ENCODE measurements around the gene GOLGA8O. TPM values are rescaled to one million over a fixed set of nuclear protein-coding genes. Genes with fewer than 3 reads are reported as not detected.
A peak's percentile ranks its signal among the peaks of the same experiment; 100 is the strongest.
"Not testable (repeated sequence)": the region's sequence is repeated elsewhere in the genome, so short reads cannot be mapped to it uniquely, and the experiment has no call there.

Gene GOLGA8O, protein sequence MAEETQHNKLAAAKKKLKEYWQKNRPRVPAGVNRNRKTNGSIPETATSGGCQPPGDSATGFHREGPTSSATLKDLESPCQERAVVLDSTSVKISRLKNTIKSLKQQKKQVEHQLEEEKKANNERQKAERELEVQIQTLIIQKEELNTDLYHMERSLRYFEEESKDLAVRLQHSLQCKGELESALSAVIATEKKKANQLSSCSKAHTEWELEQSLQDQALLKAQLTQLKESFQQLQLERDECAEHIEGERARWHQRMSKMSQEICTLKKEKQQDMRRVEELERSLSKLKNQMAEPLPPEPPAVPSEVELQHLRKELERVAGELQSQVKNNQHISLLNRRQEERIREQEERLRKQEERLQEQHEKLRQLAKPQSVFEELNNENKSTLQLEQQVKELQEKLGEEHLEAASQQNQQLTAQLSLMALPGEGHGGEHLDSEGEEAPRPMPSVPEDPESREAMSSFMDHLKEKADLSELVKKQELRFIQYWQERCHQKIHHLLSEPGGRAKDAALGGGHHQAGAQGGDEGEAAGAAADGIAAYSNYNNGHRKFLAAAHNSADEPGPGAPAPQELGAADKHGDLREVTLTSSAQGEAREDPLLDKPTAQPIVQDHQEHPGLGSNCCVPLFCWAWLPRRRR
- under 0.01 TPM in 1 of 2 replicates, not detected in the other for total RNA-seq

DNA sequence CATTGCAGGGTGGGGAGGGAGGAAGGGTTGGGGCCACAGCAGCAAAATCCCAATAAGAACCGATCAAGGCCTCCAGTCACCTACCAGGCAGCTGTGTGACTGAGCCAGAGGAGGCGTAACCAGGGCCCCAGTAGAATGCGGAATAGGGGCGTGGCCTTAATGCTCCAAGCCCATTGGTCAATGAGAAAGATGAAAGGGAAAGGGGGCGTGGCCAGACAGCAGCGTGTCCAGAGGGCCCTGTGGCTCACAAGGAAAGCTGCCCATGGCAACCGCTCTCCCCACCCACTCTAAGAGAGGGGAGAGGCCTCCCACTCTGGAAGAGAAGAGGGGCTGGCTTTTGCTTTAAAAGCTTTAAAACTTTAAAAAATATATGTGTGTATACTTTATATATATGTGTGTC is at the start of gene GOLGA8O:
TSS of gene GOLGA8O (minus strand) at position 101 of the 400 bp plus-strand sequence. CDS start at position 3, 98 bp downstream.
- not testable (repeated sequence) for DNase-seq (ENCODE audit: low read depth in 2 of 2)

DNA sequence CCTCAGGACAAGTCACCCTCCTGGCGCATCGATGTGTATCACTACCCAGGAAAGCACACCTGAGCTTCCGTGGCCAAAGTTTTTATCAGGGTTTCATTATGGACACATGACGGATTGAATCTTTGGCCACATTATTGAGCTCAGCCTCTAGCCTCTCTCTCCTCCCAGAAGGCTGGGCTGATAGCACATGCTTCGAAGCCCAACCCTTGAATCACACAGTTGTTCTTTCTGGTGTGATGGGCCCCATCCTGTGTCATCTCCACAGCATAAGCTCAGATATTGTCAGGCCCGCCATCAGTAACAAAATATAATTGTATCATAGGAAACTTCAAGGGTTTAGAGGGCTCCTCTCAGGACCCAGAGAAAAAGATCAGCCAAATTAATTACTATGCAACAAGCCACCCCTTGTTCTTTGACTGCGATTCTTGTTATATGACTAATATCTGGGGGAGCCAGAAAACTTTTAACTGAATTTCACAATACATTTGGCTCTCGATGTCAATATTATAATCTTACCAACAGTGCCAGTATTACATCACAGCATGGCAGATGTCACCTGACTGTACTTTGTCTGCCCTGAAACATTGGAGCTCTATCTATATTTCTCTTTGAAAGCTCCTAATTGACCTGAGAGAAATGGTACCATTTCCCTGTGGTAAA is 48.8 kb upstream of the GOLGA8O start:
- not testable (repeated sequence) for DNase-seq (ENCODE audit: low read depth in 2 of 2)

DNA sequence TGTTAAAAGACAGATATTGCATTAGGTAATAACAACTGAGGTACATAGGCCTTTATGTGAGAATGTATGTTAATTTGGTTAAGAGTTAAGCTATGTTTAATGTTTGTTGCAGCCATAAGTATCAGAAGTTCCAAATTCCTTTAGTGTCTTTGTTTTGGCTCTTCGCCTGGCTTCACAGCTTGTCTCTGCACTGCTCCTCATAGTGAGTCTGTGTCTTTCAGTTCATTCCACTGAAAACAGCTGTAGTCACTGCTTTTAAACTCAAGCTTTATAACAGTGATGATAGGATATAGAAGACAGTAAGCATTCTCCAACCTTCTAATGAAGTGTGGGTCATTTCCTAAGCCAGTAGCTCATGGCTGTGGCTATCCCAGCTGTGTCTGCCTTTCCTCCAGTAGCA is 47.5 kb upstream of the GOLGA8O start:
- DNase-seq (ENCODE audit: low read depth in 2 of 2) = not testable (repeated sequence)

DNA sequence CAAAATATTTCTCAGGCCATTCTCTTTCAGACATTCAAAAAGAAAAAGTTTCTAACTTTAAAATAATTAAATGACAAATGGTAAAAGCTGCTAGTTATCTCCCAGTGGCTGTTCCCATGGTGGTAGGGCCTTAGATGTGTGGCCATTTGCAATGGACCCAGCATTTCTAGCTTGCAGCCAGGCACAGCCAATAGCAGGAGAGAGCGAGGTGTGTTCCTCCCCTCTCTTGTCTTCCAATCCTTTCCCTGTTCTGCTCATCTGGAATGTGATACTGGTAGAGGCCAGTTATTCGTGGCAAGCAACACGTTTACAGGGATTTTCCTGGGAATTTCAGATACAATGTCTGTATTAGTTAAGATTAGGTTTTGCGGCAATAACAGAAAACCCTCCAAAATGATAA is 37.3 kb upstream of the GOLGA8O start:
- DNase-seq (ENCODE audit: low read depth in 2 of 2) = not testable (repeated sequence)

DNA sequence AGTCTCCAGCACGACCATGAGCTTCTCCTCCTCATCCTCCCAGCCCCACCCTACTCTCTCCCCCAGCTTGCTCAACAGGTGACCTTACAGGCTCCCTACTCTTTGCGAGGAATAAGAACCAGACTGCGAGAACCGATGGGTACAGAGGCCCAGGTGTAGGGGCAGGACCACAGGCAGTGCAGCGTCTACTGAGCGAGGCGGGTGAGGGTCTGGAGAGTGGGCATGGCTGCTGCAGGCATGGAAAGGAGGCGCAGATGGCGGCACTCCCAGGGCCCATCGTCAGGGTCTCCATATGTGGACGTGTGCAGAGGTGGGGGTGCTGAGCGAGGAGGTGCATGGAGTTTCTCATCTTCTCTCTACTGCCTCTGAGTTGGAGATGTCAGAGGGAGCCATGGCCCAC is 31.0 kb upstream of the GOLGA8O start:
- DNase-seq (ENCODE audit: low read depth in 2 of 2) = not testable (repeated sequence)

DNA sequence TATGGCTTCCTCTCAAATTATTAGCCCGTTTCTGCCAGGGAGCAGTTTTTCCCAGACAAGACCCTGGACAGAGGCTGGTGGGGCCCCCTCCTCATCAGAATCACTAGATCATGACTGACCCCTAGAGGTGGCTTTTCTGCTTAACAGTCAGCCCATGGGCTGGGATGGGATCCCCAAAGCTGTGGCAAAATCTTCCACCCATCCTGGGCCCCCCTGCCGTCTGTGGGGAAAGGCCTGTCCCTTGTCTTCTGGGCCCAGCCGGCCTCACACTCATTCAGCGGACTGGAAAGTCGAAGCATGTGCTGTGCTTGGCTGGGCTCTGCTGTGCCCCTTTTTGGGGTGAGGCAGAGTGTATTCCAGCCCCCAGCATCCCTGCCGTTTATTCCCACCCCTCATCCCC is 27.9 kb upstream of the GOLGA8O start:
- DNase-seq (ENCODE audit: low read depth in 2 of 2) = peak in 1 of 2 donors; percentile 0

DNA sequence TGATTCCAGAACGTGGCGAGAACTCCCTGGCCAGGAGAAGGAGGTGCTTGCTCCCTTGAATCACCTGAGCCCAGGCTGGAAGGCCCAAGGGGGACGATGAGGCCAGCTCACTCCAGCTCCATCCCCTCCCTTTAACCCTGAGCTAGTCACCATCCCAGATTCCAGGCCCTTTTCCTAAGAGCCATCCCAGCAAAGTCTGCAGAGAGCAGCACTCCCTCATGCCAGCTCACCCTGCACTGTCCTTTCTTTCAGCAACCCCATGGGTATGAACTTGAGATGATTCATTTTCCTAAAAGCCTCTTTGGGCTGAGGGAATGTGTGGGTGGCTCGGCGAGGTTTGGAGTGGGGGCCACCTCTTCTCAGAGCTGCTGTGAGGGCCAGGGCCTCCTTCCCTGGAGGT is 26.2 kb upstream of the GOLGA8O start:
- DNase-seq (ENCODE audit: low read depth in 2 of 2) = not testable (repeated sequence)

DNA sequence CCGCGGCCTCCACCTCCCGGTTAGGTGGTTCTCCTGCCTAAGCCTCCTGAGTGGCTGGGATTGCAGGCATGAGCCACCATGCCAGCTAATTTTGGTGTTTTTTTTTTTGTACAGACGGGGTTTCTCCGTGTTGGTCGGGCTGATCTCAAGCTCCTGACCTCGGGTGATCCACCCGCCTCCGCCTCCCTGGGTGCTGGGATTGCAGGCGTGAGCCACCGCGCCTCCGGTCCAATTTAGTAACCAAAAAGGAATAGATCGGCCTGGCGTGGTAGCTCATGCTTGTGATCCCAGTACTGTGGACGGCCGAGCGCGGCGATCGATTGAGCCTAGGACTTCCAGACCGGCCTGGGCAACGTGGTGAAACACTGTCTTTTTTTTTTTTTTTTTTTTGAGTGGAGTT is 12.6 kb upstream of the GOLGA8O start:
- DNase-seq (ENCODE audit: low read depth in 2 of 2) = not testable (repeated sequence)

DNA sequence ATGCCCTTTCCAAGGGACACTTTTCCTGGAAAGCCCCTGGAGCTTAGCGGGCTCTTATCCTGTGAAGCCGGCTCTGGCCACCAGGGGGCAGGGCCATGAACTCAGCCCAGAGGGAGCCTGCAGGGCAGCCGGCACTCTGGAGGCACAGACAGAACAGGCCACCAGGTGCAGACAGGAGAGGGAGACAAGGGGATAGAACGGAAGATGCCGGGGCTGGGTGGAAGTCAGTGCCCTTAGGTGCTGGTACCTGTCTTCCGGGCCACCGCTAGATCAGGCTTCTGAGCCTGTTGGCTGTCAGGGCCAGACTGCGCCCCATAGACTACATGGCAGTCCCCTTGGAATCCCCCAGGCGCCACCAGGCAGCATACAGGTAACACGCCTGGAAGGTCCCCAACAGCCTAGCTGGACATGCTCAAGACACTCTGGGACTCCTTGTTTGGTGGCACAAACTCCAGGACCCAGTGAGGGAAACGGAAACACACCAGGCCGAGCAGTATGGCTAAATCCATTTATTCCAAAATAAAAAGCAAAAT is 14.9 kb downstream of the GOLGA8O start:
- not testable (repeated sequence) for DNase-seq (ENCODE audit: low read depth in 2 of 2)

DNA sequence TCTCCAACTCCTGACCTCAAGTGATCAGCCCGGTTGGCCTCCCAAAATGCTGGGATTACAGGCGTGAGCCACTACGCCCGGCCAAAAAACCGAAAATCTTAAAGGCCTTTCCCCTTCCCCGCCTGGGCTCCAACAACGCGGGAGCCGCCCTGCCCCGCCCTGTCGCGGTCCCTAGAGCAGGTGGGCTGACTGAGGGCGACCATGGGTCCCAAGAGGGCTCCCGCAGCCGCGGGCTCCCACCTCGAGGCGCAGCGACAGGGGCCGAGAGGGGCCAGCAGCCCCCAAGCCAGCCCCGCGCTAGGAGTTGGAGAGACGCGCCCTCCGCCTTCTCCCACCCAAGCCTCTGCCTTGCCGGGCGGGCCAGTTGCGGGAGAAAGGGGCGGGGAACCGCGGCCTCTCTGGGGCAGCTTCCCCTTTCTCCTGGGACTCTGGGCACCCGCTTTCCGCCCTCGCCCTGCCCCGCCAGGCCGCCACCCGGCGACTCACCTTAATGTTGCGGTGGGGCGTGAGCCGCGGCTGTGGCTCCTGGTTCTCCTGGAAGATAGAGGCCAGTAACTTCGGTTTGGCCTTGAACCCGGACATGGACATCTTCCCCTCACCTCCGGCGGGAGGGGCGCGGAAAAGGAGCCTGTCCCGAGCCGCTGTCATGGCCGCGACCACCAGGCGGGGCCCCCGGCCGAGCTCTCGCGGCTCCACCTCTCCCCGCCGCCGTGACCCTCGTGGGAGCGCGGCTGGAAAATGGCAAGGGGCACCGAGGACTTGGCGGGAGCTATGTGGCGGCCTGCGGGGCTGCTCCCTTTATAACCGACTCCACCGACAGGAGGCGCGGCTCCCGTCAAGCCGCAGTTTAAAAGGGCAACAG is 21.1 kb downstream of the GOLGA8O start:
- not testable (repeated sequence) for DNase-seq (ENCODE audit: low read depth in 2 of 2)

DNA sequence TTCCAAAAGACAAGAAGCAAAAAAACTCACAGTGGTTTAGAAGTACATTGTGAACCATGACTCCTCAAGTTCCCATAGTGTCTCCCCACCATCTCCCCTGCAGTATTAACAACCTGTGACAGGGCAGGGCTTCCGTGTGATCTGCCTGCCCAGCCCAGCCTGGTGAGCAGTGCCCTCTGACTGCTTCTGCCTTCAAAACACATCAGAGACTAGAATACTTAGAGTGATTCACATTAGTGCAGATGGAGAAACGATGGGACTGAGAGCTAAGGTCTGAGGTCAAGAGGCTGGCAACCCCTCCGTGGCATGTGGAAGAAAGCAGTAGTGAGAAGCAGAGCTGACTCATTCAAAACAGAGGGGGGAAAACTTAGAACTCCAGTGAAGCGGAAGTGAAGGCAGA is 27.8 kb downstream of the GOLGA8O start:
- not testable (repeated sequence) for DNase-seq (ENCODE audit: low read depth in 2 of 2)

DNA sequence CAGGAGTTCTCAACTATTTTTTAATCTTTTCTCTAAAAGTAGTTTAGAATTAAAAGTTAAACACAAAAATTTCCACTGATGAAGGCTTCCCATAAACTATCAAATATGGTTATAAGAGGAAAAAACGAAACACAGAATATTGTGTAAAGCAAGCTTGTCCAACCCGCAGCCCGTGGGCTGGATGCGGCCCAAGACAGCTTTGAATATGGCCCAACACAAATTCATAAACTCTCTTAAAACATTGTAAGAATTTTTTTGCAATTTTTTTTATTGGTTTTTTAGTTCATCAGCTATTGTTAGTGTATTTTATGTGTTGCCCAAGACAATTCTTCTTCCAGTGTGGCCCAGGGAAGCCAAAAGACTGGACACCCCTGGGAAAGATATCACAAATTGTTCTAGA is 28.9 kb downstream of the GOLGA8O start:
- DNase-seq (ENCODE audit: low read depth in 2 of 2) = not testable (repeated sequence)

DNA sequence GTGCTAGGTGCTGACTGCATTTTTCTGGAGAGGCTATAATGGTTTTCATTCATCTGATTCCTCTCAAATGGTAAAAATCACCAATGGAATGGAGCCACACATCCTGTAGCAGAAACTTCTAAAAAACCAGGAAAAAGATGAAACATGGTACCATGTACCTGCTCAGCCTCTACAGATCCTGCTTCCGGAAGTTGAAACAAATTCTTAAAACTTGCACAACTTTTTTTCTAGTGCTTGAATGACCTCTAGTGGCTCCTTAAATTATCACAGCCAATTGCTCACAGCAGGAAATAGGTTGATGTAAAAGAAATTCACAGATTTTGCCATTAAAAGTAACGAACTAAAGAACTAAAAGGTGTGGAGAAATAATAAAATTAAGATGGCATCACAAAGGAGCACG is 47.5 kb downstream of the GOLGA8O start:
- not testable (repeated sequence) for DNase-seq (ENCODE audit: low read depth in 2 of 2)

DNA sequence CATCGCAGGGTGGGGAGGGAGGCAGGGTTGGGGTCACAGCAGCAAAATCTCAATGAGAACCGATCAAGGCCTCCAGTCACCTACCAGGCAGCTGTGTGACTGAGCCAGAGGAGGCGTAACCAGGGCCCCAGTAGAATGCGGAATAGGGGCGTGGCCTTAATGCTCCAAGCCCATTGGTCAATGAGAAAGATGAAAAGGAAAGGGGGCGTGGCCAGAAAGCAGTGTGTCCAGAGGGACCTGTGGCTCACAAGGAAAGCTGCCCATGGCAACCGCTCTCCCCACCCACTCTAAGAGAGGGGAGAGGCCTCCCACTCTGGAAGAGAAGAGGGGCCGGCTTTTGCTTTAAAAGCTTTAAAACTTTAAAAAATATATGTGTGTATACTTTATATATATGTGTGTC is 52.2 kb downstream of the GOLGA8O start, which contains the start of gene GOLGA8K:
TSS of gene GOLGA8K (minus strand) at position 101 of the 400 bp plus-strand sequence. CDS start at position 3, 98 bp downstream.
- DNase-seq (ENCODE audit: low read depth in 2 of 2) = not testable (repeated sequence)

DNA sequence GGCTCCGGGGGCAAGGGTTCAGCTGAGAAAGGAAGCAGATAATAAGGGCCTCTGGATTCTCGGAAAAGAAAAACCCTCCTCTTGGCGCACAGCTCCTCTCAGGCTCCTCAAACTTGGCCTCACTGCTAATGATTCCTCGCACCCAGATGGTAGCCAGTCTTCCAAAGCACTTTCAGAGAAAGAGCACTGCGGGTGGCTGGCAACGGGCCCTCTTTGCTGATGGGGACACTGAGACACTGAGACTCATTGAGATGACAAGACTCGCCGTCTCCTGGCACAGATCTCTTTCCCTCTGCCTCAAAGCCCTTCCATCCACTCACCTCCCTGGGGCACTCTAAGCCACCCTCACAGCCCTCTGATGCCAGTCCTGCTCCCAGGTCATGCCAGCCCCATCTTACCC is 58.9 kb downstream of the GOLGA8O start:
- DNase-seq (ENCODE audit: low read depth in 2 of 2) = not testable (repeated sequence)

Other genes starting within 250 kb of the GOLGA8O start
- 0.22 TPM in 1 of 2 replicates, not detected in the other for gene GOLGA8K, start 52.3 kb downstream of the GOLGA8O start, total RNA-seq
- 0.60 and 0.65 TPM in 2 replicates for gene GOLGA8N, start 137.8 kb upstream of the GOLGA8O start, total RNA-seq
- gene ARHGAP11A, start 159.9 kb upstream of the GOLGA8O start, total RNA-seq = 2.4 and 8.1 TPM in 2 replicates
- 0.20 and 0.44 TPM in 2 replicates for gene SCG5, start 186.1 kb upstream of the GOLGA8O start, total RNA-seq

All from lung microvascular endothelial cell (primary cell).